Ishikawa (cell line): ENCODE data around the gene PJA2.

ENCODE experiments used
- EGR1 ChIP-seq: IDR thresholded peaks from 2 replicates; pipeline ENCODE4 v1.6.1; 2012
- EP300 ChIP-seq: IDR thresholded peaks from 2 replicates; pipeline ENCODE4 v1.6.1; 2012; ENCODE audit warnings: borderline replicate concordance
- FOXM1 ChIP-seq: IDR thresholded peaks from 2 replicates; pipeline ENCODE4 v1.6.1; 2012; ENCODE audit warnings: low read depth, borderline replicate concordance
- MAX ChIP-seq: IDR thresholded peaks from 2 replicates; pipeline ENCODE4 v1.6.1; 2012
- NFIC ChIP-seq: IDR thresholded peaks from 2 replicates; pipeline ENCODE4 v1.6.1; 2012
- RAD21 ChIP-seq: IDR thresholded peaks from 2 replicates; pipeline ENCODE4 v1.6.1; 2012; ENCODE audit warnings: low read depth
- REST ChIP-seq: IDR thresholded peaks from 2 replicates; pipeline ENCODE4 v1.6.1; 2012; ENCODE audit warnings: low read depth, mild to moderate bottlenecking
- TAF1 ChIP-seq: IDR thresholded peaks from 2 replicates; pipeline ENCODE4 v1.6.1; 2012; ENCODE audit warnings: low read depth, mild to moderate bottlenecking
- TCF12 ChIP-seq: IDR thresholded peaks from 2 replicates; pipeline ENCODE4 v1.6.1; 2012; ENCODE audit warnings: low read depth
- TEAD4 ChIP-seq: IDR thresholded peaks from 2 replicates; pipeline ENCODE4 v1.6.1; 2012
- USF1 ChIP-seq: IDR thresholded peaks from 2 replicates; pipeline ENCODE4 v1.6.1; 2012
- YY1 ChIP-seq: IDR thresholded peaks from 2 replicates; pipeline ENCODE4 v1.6.1; 2012; ENCODE audit warnings: low read depth
- ZBTB7A ChIP-seq: IDR thresholded peaks from 2 replicates; pipeline ENCODE4 v1.6.1; 2012; ENCODE audit warnings: low read depth

- TF ChIP-seq YY1 (no peak), REST (no peak), EGR1 (no peak), RAD21 (no peak), NFIC (no peak), EP300 (no peak), FOXM1 (no peak), TAF1 (no peak), ZBTB7A (no peak), MAX (no peak), TCF12 (no peak), TEAD4 (no peak), USF1 (no peak)
Measured at GRCh38 chr5:109322694-109323093, 87.1 kb downstream of the PJA2 start.
